GM13977 (cell line): ENCODE results near the gene NBR1.
"Not testable (repeated sequence)": the region's sequence is repeated elsewhere in the genome, so short reads cannot be mapped to it uniquely, and the experiment has no call there.

Experiments
- DNase-seq: peaks from one replicate; pipeline ENCODE4 v3.0.0; 2012; ENCODE audit warnings: low spot score
- CTCF ChIP-seq: IDR thresholded peaks from 2 replicates; pipeline ENCODE4 v1.5.1; 2012; ENCODE audit warnings: mild to moderate bottlenecking, control low read depth; ENCODE audit not compliant: insufficient read depth; ENCODE audit errors: extremely low read depth, missing control alignments
- in situ Hi-C: fragments of 300-500 bp; cut with MboI; formaldehyde crosslinking; loops from one replicate; pipeline ENCODE4 v1.12.0; 2022; ENCODE audit warnings: low sequenced_read_pairs, low pct_unique_long_range_greater_than_20kb, mixed read lengths, inconsistent platforms; ENCODE audit not compliant: unreplicated experiment

Gene NBR1

GRCh38 chr17:43193251-43193650 is 22.2 kb downstream of the NBR1 start:
- TF ChIP-seq CTCF = no peak
- no peak for DNase-seq
- in situ Hi-C loops = no loop called here

- TF ChIP-seq CTCF = no peak
- in situ Hi-C loops = no loop called here
These were observed 28.6 kb downstream of the NBR1 start for GRCh38 chr17:43199633-43200032.

DNA sequence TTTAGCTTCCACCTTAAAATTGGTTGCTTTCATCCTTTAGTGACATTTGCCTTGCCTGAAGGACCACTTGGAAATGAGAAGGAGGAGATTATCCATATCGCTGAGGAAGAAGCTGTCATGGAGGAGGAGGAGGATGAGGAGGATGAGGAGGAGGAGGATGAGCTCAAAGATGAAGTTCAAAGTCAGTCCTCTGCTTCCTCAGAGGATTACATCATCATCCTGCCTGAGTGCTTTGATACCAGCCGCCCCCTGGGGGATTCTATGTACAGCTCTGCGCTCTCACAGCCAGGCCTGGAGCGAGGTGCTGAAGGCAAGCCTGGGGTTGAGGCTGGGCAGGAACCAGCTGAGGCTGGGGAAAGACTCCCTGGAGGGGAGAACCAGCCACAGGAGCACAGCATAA is 29.1 kb downstream of the NBR1 start:
- DNase-seq = no peak
- in situ Hi-C loops = no loop called here

More at GRCh38 chr17:43199633-43200032, 28.6 kb downstream of the NBR1 start:
- DNase-seq = no peak

DNA sequence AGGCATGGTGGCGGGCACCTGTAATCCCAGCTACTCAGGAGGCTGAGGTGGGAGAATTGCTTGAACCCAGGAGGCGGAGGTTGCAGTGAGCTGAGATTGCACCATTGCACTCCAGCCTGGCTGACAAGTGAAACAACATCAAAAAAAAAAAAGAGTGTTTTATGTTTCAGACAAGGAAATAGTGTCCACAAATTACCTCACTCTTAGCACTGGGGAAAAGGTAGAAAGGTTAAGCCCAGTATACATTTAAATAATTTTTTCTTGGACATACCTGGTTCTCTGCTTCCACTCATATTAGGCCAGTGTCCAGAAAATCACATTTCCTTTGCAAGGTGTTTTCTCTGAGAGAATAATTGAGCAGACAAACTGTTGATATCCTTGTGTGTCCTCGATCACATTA is 32.0 kb downstream of the NBR1 start:
- in situ Hi-C loops, DNase-seq: not testable (repeated sequence)

More for the DNA sequence above, 29.1 kb downstream of the NBR1 start:
- no peak for TF ChIP-seq CTCF

- in situ Hi-C loops = no loop called here
- TF ChIP-seq CTCF = no peak
These were observed 39.6 kb downstream of the NBR1 start for GRCh38 chr17:43210576-43210975.

DNA sequence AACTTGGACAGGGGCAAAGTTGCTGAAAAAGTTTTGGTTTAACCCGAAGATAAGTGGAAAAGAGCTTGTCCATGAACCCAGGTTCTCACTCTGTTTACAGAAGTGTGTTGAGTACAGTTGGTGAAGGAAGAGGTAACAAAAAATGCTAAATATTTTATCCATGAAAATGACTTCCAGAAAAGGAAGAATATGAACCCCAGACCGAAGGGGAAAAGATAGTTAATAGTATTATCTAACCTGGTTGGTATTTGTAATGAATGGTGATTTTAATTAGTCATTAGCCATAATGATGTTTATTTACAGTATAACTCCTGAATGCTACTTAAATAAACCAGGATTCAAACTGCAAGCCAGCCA is 40.1 kb downstream of the NBR1 start:
- no peak for TF ChIP-seq CTCF
- no peak for DNase-seq
- in situ Hi-C loops = no loop called here

More at GRCh38 chr17:43210576-43210975, 39.6 kb downstream of the NBR1 start:
- no peak for DNase-seq

GRCh38 chr17:43211480-43212402 is 40.7 kb downstream of the NBR1 start, which contains the start of gene TMEM106A:
TSS of gene TMEM106A (plus strand) at chr17:43211875. CDS start at chr17:43213042, 1,167 bp downstream.
- peak; percentile 26 for TF ChIP-seq CTCF
- peak; percentile 91 for DNase-seq
- in situ Hi-C loops = no loop called here
